Measurements from ENCODE around the gene STYXL2.

Gene STYXL2

DNA sequence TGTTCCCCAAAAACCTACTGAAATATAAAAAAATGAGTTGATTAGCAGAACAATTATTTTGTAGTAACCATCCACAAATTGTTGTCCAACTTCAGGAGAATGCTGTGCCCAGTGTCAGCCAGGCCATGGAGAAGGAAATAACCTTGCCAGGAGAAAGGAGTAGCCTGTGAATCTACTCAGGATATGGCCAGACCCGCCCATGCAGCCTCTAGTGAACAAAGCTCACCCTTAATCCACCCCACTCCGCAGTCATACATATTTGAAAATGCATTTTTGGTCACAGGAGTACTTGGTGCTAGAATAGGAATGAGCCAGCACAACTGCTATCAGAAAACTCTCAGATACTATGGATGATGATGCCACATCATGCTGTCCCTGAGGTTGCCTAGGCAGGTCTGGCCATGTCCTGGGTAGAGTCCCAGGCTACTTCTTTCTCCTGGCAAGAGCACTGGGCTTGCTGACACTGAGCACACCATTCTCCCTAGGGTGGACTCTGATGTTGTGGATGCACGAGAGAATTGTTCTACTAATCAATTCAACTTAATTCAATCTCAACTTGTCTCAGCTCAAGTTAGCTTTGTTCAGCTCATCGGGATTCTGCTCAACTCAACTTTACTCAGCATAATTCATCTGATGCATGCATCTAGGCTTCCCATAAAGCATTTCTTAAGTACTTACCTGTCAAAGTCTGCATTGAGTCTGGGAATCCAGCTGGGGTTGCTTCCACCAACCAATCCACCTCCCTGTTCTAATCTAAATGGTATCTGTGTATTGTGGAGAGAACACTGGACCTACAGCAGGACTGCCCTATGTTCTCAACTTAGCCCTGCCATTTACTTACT lies 18.2 kb downstream of the STYXL2 start:
- ChIA-PET CTCF (interaction anchor here (1.1 kb wide), 1 partner anchor 45 kb away, joined by 4 read pairs; no protein-coding TSS in a partner anchor), POLR2A (no interaction called here)
- Histone ChIP-seq H3K36me3 (ENCODE audit: control insufficient read depth in 2 of 2, insufficient read depth in 1 of 2, low read length in 2 of 2) (no peaks in the 10 kb centered on the region), H3K4me1 (ENCODE audit: control insufficient read depth, insufficient read depth, low read length) (peaks cover 4% of the 10 kb centered on the region), H3K27ac (ENCODE audit: extremely low read depth, low read depth, low read length) (no peak overlapping the region), H3K4me3 (ENCODE audit: low read depth, low read length) (no peak overlapping the region), H3K9me3 (ENCODE audit: control insufficient read depth, insufficient read depth, low read depth, low read length) (no peaks in the 10 kb centered on the region)
- TF ChIP-seq ZNF350 (tag by site-specific recombination; IDR thresholded peaks at IDR 0.05) = no peak
- TF ChIP-seq ZNF155 (tag by site-specific recombination; IDR thresholded peaks at IDR 0.05) = no peak
- no peak for TF ChIP-seq GLIS1 (tag by site-specific recombination; IDR thresholded peaks at IDR 0.05)
- no peak for TF ChIP-seq ZNF639 (tag by site-specific recombination; IDR thresholded peaks at IDR 0.05)
- no peak for TF ChIP-seq ZFHX2 (tag by site-specific recombination; conservative IDR thresholded peaks at IDR 0.05)
- TF ChIP-seq ZNF121 (tag by site-specific recombination; IDR thresholded peaks at IDR 0.05) = no peak
- no peak for TF ChIP-seq ZEB2 (tag by site-specific recombination; IDR thresholded peaks at IDR 0.05)
- TF ChIP-seq ZFP69B (tag by site-specific recombination; IDR thresholded peaks at IDR 0.05) = no peak
- no peak for TF ChIP-seq ZBTB1 (tag by site-specific recombination; IDR thresholded peaks at IDR 0.05)
- no peak for TF ChIP-seq ZNF211 (tag by site-specific recombination; IDR thresholded peaks at IDR 0.05; ENCODE audit: low read depth)
- TF ChIP-seq PRDM2 (tag by site-specific recombination; IDR thresholded peaks at IDR 0.05; ENCODE audit: borderline replicate concordance) = no peak
- TF ChIP-seq ZBTB48 (tag by site-specific recombination; IDR thresholded peaks at IDR 0.05) = no peak
- no peak for TF ChIP-seq MYNN (tag by site-specific recombination; IDR thresholded peaks at IDR 0.05; ENCODE audit: borderline replicate concordance)
- TF ChIP-seq ZNF157 (tag by site-specific recombination; IDR thresholded peaks at IDR 0.05) = no peak
- TF ChIP-seq ZNF354C (tag by site-specific recombination; IDR thresholded peaks at IDR 0.05; ENCODE audit: borderline replicate concordance, low read depth) = no peak
- TF ChIP-seq TCF7L2 (IDR thresholded peaks at IDR 0.05; ENCODE audit: borderline replicate concordance, low read depth, low read length) = no peak

- Histone ChIP-seq H3K36me3 (ENCODE audit: control insufficient read depth in 2 of 2, insufficient read depth in 1 of 2, low read length in 2 of 2) (no peaks in the 10 kb centered on the region), H3K4me3 (ENCODE audit: low read depth, low read length) (no peak overlapping the region), H3K27ac (ENCODE audit: extremely low read depth, low read depth, low read length) (no peak overlapping the region), H3K4me1 (ENCODE audit: control insufficient read depth, insufficient read depth, low read length) (no peaks in the 10 kb centered on the region), H3K9me3 (ENCODE audit: control insufficient read depth, insufficient read depth, low read depth, low read length) (no peaks in the 10 kb centered on the region)
- TF ChIP-seq SP3 (tag by site-specific recombination; IDR thresholded peaks at IDR 0.05) (no peak), YY2 (tag by site-specific recombination; IDR thresholded peaks at IDR 0.05) (no peak), ZNF514 (tag by site-specific recombination; IDR thresholded peaks at IDR 0.05) (no peak), ZNF416 (tag by site-specific recombination; IDR thresholded peaks at IDR 0.05) (no peak), HOXC10 (CRISPR knock-in tag; IDR thresholded peaks at IDR 0.05) (no peak)
- POLR2A ChIA-PET = no interaction called here
- CTCF ChIA-PET = no interaction called here
Observed at GRCh38 chr1:167114725-167115124, 20.9 kb downstream of the STYXL2 start.
